ENCODE data around the gene GEMIN7. TPM values are rescaled to one million over a fixed set of nuclear protein-coding genes. Genes with fewer than 3 reads are reported as not detected.

GEMIN7 gene
- total and polyA plus RNA-seq, 4 donors = 10.0 to 25.2 (median 19.4) TPM

GRCh38 chr19:45090606-45091005 lies 11.5 kb downstream of the GEMIN7 start (continued):
- TF ChIP-seq CTCF (IDR thresholded peaks at IDR 0.05; ENCODE audit: low read depth, low read length, missing input control) = no peak
- TF ChIP-seq NR2F2 (IDR thresholded peaks at IDR 0.05) = no peak
- no peak for TF ChIP-seq HNF4G (IDR thresholded peaks at IDR 0.05)

- H3K9ac ChIP-seq (ENCODE audit: low read depth in 1 of 2, low read length in 2 of 2) = peak overlapping the region in 1 of 2 donors; percentile 49
- TF ChIP-seq ATF3 (IDR thresholded peaks at IDR 0.05) (peak; percentile 13), TAF1 (conservative IDR thresholded peaks at IDR 0.05) (peak; percentile 49), JUND (IDR thresholded peaks at IDR 0.05) (peak in 1 of 2 donors; percentile 42), REST (IDR thresholded peaks at IDR 0.05) (no peak), CTCF (IDR thresholded peaks at IDR 0.05; ENCODE audit: low read depth, low read length, missing input control) (no peak), MAX (IDR thresholded peaks at IDR 0.05) (peak; percentile 78), HNF4G (IDR thresholded peaks at IDR 0.05) (no peak), FOXA1 (IDR thresholded peaks at IDR 0.05) (no peak), RXRA (IDR thresholded peaks at IDR 0.05) (peak; percentile 47 to 48), YY1 (IDR thresholded peaks at IDR 0.05) (peak; percentile 93), FOXA2 (IDR thresholded peaks at IDR 0.05) (peak; percentile 10), GABPA (IDR thresholded peaks at IDR 0.05 in 1 of 2, conservative IDR thresholded peaks at IDR 0.05 in 1 of 2) (peak in 1 of 2 donors; percentile 74), RAD21 (IDR thresholded peaks at IDR 0.05) (peak in 1 of 2 donors; percentile 29), SP1 (IDR thresholded peaks at IDR 0.05) (peak; percentile 78), EGR1 (IDR thresholded peaks at IDR 0.05; ENCODE audit: low read depth in 2 of 2) (peak in 1 of 2 donors; percentile 53), ZBTB33 (IDR thresholded peaks at IDR 0.05) (peak; percentile 82), NR2F2 (IDR thresholded peaks at IDR 0.05) (no peak), HNF4A (conservative IDR thresholded peaks at IDR 0.05) (peak; percentile 52 to 63)
- H3K36me3 ChIP-seq (ENCODE audit: control insufficient read depth in 4 of 4, insufficient read depth in 3 of 4, low read depth in 1 of 4, low read length in 3 of 4) = peaks cover 0 to 8% (median 5%) of the 10 kb centered on the region in 4 donors
Observed at GRCh38 chr19:45091031-45091923, 12.2 kb downstream of the GEMIN7 start.

More at GRCh38 chr19:45091031-45091923, 12.2 kb downstream of the GEMIN7 start:
- peak overlapping the region; percentile 91 for H3K27ac ChIP-seq (ENCODE audit: low read depth in 1 of 2, low read length in 2 of 2)
- peaks cover 6 to 50% (median 33%) of the 10 kb centered on the region in 4 donors for H3K4me1 ChIP-seq (ENCODE audit: control insufficient read depth in 4 of 4, insufficient read depth in 4 of 4, low read length in 3 of 4)
- no peaks in the 10 kb centered on the region for H3K27me3 ChIP-seq (ENCODE audit: control insufficient read depth in 4 of 4, insufficient read depth in 4 of 4, low read length in 3 of 4)
- WGBS = 7% methylated on average over 64 of the region's 64 CpGs
- peak overlapping the region; percentile 65 to 98 (median 81) for H3K4me3 ChIP-seq (ENCODE audit: low read depth in 1 of 3, low read length in 3 of 3)
- no peaks in the 10 kb centered on the region for H3K9me3 ChIP-seq (ENCODE audit: control insufficient read depth in 4 of 4, low read length in 3 of 4)
- DNase-seq (ENCODE audit: low spot score) = peak; percentile 99
